ENCODE measurements around the gene TNFAIP2.

TNFAIP2 gene, protein sequence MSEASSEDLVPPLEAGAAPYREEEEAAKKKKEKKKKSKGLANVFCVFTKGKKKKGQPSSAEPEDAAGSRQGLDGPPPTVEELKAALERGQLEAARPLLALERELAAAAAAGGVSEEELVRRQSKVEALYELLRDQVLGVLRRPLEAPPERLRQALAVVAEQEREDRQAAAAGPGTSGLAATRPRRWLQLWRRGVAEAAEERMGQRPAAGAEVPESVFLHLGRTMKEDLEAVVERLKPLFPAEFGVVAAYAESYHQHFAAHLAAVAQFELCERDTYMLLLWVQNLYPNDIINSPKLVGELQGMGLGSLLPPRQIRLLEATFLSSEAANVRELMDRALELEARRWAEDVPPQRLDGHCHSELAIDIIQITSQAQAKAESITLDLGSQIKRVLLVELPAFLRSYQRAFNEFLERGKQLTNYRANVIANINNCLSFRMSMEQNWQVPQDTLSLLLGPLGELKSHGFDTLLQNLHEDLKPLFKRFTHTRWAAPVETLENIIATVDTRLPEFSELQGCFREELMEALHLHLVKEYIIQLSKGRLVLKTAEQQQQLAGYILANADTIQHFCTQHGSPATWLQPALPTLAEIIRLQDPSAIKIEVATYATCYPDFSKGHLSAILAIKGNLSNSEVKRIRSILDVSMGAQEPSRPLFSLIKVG

GRCh38 chr14:103122947-103123633, at the start of gene TNFAIP2:
TSS of gene TNFAIP2 (plus strand) at chr14:103123461. CDS start at chr14:103126458, 2,997 bp downstream.
- DNase-seq (ENCODE audit: low read depth) = no peak

- no peak for DNase-seq (ENCODE audit: low read depth)
These were observed 49.2 kb upstream of the TNFAIP2 start for GRCh38 chr14:103073876-103074728.

DNA sequence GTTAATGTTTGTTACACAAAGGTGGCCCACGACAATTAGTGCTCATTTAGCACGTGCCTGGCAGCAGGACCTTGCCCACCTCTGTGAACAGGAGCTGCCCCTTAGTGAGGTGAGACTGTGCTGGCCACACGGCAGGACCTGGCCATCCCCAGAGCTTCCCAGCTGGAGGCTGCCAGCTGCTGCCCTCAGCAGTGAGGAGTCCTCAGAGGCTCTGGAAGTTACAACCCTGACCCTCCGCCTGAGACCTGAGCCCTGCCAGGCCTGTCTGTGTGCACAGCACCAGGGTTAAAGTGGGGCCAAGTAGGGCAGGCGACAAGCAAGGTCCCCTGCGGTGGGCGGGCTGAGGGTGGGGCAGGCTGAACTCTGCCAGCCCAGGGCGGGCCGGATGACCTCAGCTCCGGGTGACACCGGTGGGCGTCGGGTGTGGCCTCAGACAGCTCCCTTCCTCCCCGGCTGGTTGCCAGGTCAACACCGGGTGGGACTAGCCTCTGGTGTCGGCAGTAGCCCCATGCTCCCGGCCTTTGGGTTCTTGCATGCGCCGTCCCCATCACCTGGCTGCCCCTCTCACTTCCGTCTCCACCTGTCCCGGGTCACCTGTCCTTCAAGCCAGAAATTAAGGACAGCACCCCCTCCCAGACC, 48.4 kb upstream of the TNFAIP2 start:
- no peak for DNase-seq (ENCODE audit: low read depth)

- DNase-seq (ENCODE audit: low read depth) = peak; percentile 66
These were observed 44.9 kb upstream of the TNFAIP2 start for GRCh38 chr14:103078420-103078749.

- no peak for DNase-seq (ENCODE audit: low read depth)
These were observed 44.2 kb upstream of the TNFAIP2 start for GRCh38 chr14:103078860-103079587.

- no peak for DNase-seq (ENCODE audit: low read depth)
These were observed 41.3 kb upstream of the TNFAIP2 start for GRCh38 chr14:103081951-103082350.

GRCh38 chr14:103084021-103084919, 39.0 kb upstream of the TNFAIP2 start, which contains the start of gene LBHD2:
TSS of gene LBHD2 (plus strand) at chr14:103084210. CDS start at chr14:103086013, 1,803 bp downstream.
- DNase-seq (ENCODE audit: low read depth) = no peak

DNA sequence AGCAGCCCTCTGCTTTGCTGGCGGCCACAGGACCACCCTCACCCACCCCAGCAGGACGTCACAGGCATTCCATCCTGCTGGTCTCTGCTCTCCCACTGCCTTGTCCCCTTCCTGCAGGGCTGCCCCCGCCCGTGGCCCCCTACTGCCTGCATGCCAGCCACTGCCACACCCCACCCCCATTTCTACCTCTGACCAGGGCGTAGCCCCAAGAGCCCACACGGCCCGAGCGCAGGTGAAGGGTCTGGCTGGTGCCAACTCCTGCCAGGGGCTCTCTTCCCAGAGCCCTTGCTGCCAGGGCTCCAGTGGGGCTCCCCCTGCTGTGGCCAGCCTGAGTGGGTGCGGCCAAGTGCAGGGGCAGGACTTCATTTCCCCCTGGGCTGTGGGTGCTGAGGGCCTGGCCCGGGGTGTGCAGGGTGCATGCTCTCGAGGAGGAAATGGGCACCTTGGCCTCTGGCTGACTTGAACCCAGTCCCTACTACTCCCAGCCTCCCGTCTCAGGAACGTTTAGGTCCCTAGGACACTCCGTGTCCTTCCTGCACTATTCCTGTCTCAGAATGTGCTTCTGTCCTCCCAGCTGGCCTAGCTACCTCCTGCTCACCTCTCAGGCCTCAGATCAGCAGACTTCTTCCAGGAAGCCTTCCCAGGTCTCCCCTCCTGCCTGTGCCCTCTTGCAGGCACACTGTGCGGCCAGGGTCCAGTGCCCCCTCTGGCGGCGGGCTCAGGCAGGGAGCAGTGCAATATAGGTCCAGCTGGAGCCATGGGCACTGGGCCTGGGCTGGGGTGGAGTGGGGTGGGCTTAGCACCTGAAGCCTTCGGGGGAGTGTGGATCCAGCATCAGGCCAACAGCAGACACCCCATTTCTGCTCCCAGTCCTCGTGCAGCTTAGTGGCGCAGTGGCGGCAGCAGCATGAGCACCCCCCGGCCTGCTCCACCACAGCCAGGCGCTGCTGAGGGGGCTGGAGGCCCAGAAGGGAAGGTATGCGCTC, 37.9 kb upstream of the TNFAIP2 start:
- no peak for DNase-seq (ENCODE audit: low read depth)

DNA sequence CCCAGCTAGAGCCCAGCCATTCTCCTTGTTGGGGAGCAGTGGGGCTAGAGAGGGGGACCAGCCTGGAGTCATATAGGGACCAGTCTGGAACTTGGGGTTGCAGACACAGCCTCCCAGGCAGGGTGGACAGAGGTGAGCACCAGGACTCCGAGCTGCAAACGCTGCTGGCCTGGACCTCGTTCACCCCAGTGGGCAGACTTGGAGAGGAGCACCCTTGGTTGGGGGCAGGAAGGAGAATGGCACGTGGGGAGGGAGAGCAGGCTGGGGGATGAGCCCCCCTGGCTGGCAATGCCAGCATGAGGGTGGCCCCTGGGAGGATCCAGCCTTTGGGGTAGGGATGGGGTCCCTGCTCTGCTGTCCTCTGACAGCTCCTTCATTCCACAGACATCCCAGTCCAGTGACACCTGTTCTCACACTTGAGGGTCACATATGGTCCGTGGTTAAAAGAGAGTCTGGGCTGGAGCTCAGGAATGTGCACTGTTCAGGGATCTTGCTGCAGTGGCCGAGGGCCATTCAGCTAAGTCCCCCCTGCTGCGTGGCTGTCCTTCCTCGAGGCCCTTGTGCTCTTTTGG, 36.4 kb upstream of the TNFAIP2 start:
- DNase-seq (ENCODE audit: low read depth) = no peak

GRCh38 chr14:103087343-103087835, 35.9 kb upstream of the TNFAIP2 start:
- DNase-seq (ENCODE audit: low read depth) = no peak

- no peak for DNase-seq (ENCODE audit: low read depth)
These were observed 34.3 kb upstream of the TNFAIP2 start for GRCh38 chr14:103088921-103089320.

GRCh38 chr14:103089386-103090335, 33.6 kb upstream of the TNFAIP2 start:
- no peak for DNase-seq (ENCODE audit: low read depth)

DNA sequence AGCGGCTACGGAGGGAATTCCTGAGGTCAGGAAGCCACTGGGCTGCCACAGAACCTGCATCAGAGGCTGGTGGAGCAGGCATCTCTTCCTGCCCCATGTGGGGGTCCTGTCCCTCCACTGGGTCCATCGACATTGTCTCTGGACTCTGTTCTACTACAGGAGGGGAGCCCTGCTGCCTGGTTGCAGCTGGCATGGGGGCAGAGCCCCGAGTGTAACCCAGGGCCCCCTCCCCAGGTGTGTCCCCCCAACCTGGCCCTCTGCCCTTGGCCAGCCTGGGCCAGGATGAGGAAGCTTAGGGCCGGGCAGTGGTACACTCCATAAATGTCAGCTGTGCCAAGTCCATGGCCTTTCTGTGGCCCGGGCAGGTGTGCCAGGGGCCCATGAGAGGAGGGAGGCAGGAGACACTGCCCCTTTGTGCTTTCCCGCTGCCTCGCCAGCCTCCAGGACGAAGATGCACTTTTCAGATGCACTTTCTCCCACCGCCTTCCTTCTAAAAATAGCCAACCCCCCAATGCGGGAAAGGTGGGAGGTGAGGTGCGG, 32.7 kb upstream of the TNFAIP2 start:
- no peak for DNase-seq (ENCODE audit: low read depth)

- DNase-seq (ENCODE audit: low read depth) = peak; percentile 60
These were observed 32.0 kb upstream of the TNFAIP2 start for GRCh38 chr14:103091041-103091882.

DNA sequence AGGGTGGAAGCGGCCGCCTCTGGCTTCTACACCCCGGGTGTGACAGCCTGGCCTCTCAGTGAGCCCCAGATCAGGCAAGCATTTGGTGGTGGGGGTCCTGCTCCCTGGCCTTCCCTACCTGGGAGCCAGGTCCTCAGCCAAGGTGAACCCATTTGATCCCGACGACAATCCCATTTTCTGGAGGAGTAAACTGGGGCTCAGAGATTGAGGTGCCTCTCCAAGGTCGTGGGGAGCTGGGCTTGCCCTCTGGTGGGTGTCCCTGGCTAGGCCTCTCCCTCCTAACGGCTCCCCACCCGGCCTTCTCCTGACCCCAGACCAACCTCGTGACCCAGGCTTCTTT, 31.4 kb upstream of the TNFAIP2 start:
- DNase-seq (ENCODE audit: low read depth) = no peak
